Gastrocnemius medialis (tissue), 4 donors: Measurements from ENCODE around the gene SCRG1. TPM values are rescaled to one million over a fixed set of nuclear protein-coding genes. Genes with fewer than 3 reads are reported as not detected.

Experiments
- ATAC-seq, 2 donors: fragments of 150-250 bp; one replicate each; pipeline ENCODE4 v1.9.1; 2016
- DNase-seq, 2 donors: peaks; one replicate each; pipeline ENCODE4 v3.0.0-alpha.2; 2019
- H3K27ac ChIP-seq, 4 donors: fragments of 200-600 bp; sonication (generic); 1 replicate in 1 of 4; 2 replicates in 3 of 4; pipeline ENCODE4 v1.5.1; 2016 to 2018; ENCODE audit warnings: mild to moderate bottlenecking in 2 of 4, moderate library complexity in 1 of 4
- H3K27me3 ChIP-seq, 3 donors: fragments of 200-600 bp; sonication (generic) in 2 of 3; 1 replicate in 1 of 3; 2 replicates in 2 of 3; pipeline versions ENCODE4 v1.5.1 to v1.6.0; 2016 to 2019; ENCODE audit warnings: mild to moderate bottlenecking in 1 of 3, moderate library complexity in 1 of 3
- H3K36me3 ChIP-seq, 2 donors: fragments of 200-600 bp; sonication (generic) in 1 of 2; one replicate each; pipeline ENCODE4 v1.5.1; 2017 to 2018
- H3K4me1 ChIP-seq, 2 donors: fragments of 200-600 bp; sonication (generic) in 1 of 2; one replicate each; pipeline ENCODE4 v1.5.1; 2016 to 2017; ENCODE audit warnings: mild to moderate bottlenecking in 2 of 2
- H3K4me3 ChIP-seq, 4 donors: fragments of 200-600 bp; sonication (generic) in 3 of 4; 1 replicate in 1 of 4; 2 replicates in 3 of 4; pipeline ENCODE4 v1.5.1; 2016 to 2019; ENCODE audit warnings: mild to moderate bottlenecking in 2 of 4
- H3K9me3 ChIP-seq, 3 donors: fragments of 200-600 bp; sonication (generic) in 2 of 3; 1 replicate in 1 of 3; 2 replicates in 2 of 3; pipeline ENCODE4 v1.5.1; 2016 to 2019
- POLR2A ChIP-seq, 2 donors: fragments of 450-650 bp; IDR thresholded peaks; one replicate each; pipeline ENCODE4 v1.6.1; 2017; ENCODE audit warnings: antibody characterized with exemption in 2 of 2, mild to moderate bottlenecking in 2 of 2, moderate library complexity in 2 of 2
- in situ Hi-C, 4 donors: fragments of 200-750 bp; cut with MboI; loops; one replicate each; pipeline versions ENCODE4 v1.15.0 to v1.8.0; 2017; ENCODE audit warnings: low sequenced_read_pairs in 4 of 4
- intact Hi-C: fragments of 100-400 bp; cut with DNase I; formaldehyde crosslinking; loops from one replicate; pipeline ENCODE4 v1.15.1; 2023; ENCODE audit warnings: low total_unique reads
- total RNA-seq, 4 donors: library from RNA; depleted of rRNA; stranded (reverse); fragments of >200 nt; gene quantifications; one replicate each; pipeline versions ENCODE4 v1.1.0 to v1.2.3, GENCODE V29; 2016
- TF ChIP-seq, protein P1 (sequence below), 5 experiments: fragments of 450-650 bp in 3 of 5; fragments of 200-600 bp in 2 of 5; sonication (generic) in 2 of 5; IDR thresholded peaks in 4 of 5; conservative IDR thresholded peaks in 1 of 5; 1 replicate in 4 of 5; 2 replicates in 1 of 5; pipeline ENCODE4 v1.5.1; 2016 to 2019; ENCODE audit warnings: antibody characterized with exemption in 5 of 5, mild to moderate bottlenecking in 3 of 5, moderate library complexity in 3 of 5

SCRG1 gene
- total RNA-seq, 4 donors from 2014 or later = not detected

DNA sequence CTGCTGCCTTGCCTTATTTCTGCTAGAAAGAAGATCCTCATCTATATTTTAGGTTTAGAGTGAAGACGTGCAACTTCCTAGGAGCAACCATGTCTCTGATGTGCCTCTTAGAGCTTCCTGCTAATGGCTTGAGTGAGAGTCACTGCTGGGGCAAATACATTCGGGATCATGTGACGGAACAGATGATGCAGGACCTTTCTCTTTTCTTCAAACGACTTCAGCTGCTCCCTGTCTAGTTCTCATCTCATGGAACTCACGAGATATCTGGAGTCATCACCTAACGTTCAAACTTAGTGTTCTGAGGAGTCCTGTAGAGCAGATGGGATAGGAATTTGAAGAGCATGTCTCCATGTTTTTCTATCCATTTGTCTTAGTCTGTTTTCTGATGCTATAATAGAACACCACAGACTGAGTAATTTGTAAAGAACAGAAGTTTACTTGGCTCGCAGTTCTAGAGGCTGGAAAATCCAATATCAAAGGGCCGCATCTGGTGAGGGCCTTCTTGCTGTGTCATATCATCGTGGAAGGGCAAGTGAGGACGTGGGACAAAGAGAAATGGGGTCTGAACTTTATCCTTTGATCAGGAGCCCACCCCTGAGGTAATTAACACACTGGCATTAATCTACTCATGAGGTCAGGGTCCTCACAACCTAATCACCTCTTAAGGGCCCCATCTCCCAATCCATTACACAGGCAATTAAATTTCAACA lies 43.5 kb upstream of the SCRG1 start:
- TF ChIP-seq POLR2A (IDR thresholded peaks at IDR 0.05) = no peak
- TF ChIP-seq, protein P1, sequence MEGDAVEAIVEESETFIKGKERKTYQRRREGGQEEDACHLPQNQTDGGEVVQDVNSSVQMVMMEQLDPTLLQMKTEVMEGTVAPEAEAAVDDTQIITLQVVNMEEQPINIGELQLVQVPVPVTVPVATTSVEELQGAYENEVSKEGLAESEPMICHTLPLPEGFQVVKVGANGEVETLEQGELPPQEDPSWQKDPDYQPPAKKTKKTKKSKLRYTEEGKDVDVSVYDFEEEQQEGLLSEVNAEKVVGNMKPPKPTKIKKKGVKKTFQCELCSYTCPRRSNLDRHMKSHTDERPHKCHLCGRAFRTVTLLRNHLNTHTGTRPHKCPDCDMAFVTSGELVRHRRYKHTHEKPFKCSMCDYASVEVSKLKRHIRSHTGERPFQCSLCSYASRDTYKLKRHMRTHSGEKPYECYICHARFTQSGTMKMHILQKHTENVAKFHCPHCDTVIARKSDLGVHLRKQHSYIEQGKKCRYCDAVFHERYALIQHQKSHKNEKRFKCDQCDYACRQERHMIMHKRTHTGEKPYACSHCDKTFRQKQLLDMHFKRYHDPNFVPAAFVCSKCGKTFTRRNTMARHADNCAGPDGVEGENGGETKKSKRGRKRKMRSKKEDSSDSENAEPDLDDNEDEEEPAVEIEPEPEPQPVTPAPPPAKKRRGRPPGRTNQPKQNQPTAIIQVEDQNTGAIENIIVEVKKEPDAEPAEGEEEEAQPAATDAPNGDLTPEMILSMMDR (IDR thresholded peaks at IDR 0.05 in 4 of 5, conservative IDR thresholded peaks at IDR 0.05 in 1 of 5) = no peak

DNA sequence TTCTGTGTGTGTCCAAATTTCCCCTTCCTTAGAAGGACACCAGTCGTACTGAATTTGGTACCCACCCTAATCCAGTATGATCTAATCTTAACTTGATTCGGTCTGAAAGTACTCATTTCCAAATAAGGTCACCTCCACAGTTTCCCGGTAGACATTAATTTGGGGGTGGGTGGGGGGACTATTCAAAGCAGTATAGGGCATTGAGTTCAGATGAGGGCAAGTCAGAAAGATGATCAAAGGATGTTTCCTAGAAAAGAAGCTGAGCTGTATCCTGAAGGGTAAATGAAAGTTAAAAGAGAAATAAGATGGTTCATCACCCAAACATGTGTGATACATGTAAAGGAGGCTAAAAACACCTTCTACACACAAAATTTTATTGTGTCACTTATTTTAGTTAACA lies 42.0 kb upstream of the SCRG1 start:
- Histone ChIP-seq H3K4me1 (no peaks in the 10 kb centered on the region), H3K4me3 (no peak overlapping the region), H3K36me3 (no peaks in the 10 kb centered on the region), H3K27me3 (no peaks in the 10 kb centered on the region), H3K9me3 (no peaks in the 10 kb centered on the region), H3K27ac (no peak overlapping the region)
- in situ Hi-C loops = no loop called here
- no peak for DNase-seq
- ATAC-seq = no peak
- no peak for TF ChIP-seq POLR2A (IDR thresholded peaks at IDR 0.05)
- TF ChIP-seq, protein P1 (IDR thresholded peaks at IDR 0.05 in 4 of 5, conservative IDR thresholded peaks at IDR 0.05 in 1 of 5) = no peak
- intact Hi-C loops = no loop called here

More for the DNA sequence above, 43.5 kb upstream of the SCRG1 start:
- Histone ChIP-seq H3K36me3 (no peaks in the 10 kb centered on the region), H3K4me1 (no peaks in the 10 kb centered on the region), H3K4me3 (no peak overlapping the region), H3K27ac (no peak overlapping the region), H3K9me3 (no peaks in the 10 kb centered on the region), H3K27me3 (no peaks in the 10 kb centered on the region)
- in situ Hi-C loops (no loop called here), intact Hi-C loops (no loop called here)
- no peak for DNase-seq
- ATAC-seq = no peak

DNA sequence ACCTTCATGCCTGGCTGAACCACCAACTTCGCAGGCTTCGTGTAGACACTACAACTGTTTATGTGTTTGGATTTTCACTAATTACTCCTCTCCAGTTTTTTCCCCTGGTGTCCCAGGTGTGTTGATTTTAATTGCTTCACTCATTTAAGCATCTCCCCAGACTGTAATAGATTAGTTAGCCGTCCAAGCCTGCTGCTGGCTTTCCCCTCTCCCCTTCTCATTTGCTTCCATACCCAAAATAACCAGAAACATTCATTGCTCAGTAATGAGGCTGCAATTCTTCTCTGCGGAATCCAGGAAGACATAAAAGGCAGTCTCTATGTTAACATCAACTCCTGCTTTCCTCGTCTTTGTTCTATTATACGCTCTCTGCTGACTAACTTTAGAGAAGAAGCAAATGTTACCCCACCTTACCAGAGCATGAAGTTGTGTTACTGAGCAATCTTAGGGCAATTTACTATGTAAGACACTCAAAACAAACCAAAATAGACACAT lies 37.9 kb upstream of the SCRG1 start:
- ATAC-seq (no peak), DNase-seq (no peak)
- Histone ChIP-seq H3K4me1 (no peaks in the 10 kb centered on the region), H3K27ac (no peak overlapping the region), H3K36me3 (no peaks in the 10 kb centered on the region), H3K4me3 (no peak overlapping the region), H3K27me3 (no peaks in the 10 kb centered on the region), H3K9me3 (no peaks in the 10 kb centered on the region)
- intact Hi-C loops = no loop called here
- TF ChIP-seq, protein P1 (IDR thresholded peaks at IDR 0.05 in 4 of 5, conservative IDR thresholded peaks at IDR 0.05 in 1 of 5) = no peak
- TF ChIP-seq POLR2A (IDR thresholded peaks at IDR 0.05) = no peak
- in situ Hi-C loops = no loop called here

DNA sequence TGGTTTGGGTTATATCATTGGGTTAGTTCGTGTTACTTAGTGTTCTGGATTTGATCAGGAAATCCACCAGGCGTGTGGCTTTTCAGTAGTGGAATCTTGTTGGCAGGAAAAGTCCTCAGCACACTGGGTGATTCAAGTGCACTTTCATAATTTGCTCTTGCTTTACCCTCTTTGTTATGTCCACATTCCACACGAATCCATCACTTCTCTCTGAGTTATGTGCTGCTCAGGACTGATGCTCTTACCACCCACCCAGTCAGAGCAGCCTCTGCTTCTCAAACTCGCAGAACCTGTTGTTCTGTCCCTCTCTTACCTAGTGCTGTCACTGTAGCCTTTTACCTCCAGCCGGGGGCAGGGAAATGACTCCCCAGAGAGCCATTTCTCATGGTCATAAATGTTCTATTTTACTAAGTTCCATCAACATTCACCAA lies 37.2 kb upstream of the SCRG1 start:
- no peak for DNase-seq
- Histone ChIP-seq H3K27ac (no peak overlapping the region), H3K9me3 (no peaks in the 10 kb centered on the region), H3K4me1 (no peaks in the 10 kb centered on the region), H3K36me3 (no peaks in the 10 kb centered on the region), H3K4me3 (no peak overlapping the region), H3K27me3 (no peaks in the 10 kb centered on the region)
- in situ Hi-C loops = no loop called here
- no peak for ATAC-seq
- intact Hi-C loops = no loop called here
- TF ChIP-seq, protein P1 (IDR thresholded peaks at IDR 0.05 in 4 of 5, conservative IDR thresholded peaks at IDR 0.05 in 1 of 5) = no peak
- no peak for TF ChIP-seq POLR2A (IDR thresholded peaks at IDR 0.05)
